IMR-90 (cell line): ENCODE results near the gene SCP2D1. TPM values are rescaled to one million over a fixed set of nuclear protein-coding genes. Genes with fewer than 3 reads are reported as not detected.

ENCODE experiments used
- ATAC-seq: fragments of 200-7000 bp; cut with Tn5 transposase; 2 replicates; pipeline ENCODE4 v1.9.1; 2020; ENCODE audit warnings: low read depth, mild to moderate bottlenecking, moderate library complexity
- BruUV-seq: library from RNA; stranded (reverse); fragments of 400-500 nt; replicated peaks from 2 replicates; lab custom pipeline; 2021; lab: Mats Ljungman, UMichigan
- CTCF ChIA-PET: fragments of 300-600 bp; formaldehyde crosslinking; extraction: SDS; loops from one replicate; lab custom pipeline; 2021; ENCODE audit warnings: antibody characterized with exemption; lab: Yijun Ruan, JAX
- POLR2A ChIA-PET: fragments of 300-600 bp; sonication (Branson Sonifier 250); formaldehyde crosslinking; loops from one replicate; lab custom pipeline; 2022; ENCODE audit warnings: antibody characterized with exemption; ENCODE audit not compliant: unreplicated experiment; lab: Charles Lee
- DNase-seq: peaks from one replicate; pipeline ENCODE4 v3.0.0; 2013
- H2AFZ ChIP-seq: replicated peaks from 2 replicates; pipeline ENCODE3; 2013; ENCODE audit warnings: low read length, mild to moderate bottlenecking; ENCODE audit not compliant: poor library complexity
- H2AK5ac ChIP-seq: 2 replicates; pipeline ENCODE4 v1.6.1; 2013; ENCODE audit warnings: low read depth, low read length, inconsistent platforms
- H2AK9ac ChIP-seq: replicated peaks from 2 replicates; pipeline ENCODE3; 2013; ENCODE audit warnings: mild to moderate bottlenecking, low read depth, low read length, moderate library complexity; ENCODE audit not compliant: poor library complexity
- H2BK120ac ChIP-seq: 2 replicates; pipeline ENCODE4 v1.6.1; 2013; ENCODE audit warnings: low read depth, low read length, inconsistent platforms
- H2BK15ac ChIP-seq: 3 replicates; pipeline ENCODE4 v1.6.1; 2013; ENCODE audit warnings: low read depth, low read length, inconsistent platforms
- H2BK20ac ChIP-seq: 2 replicates; pipeline ENCODE4 v1.6.1; 2013; ENCODE audit warnings: low read depth, mild to moderate bottlenecking, inconsistent platforms, low read length, moderate library complexity
- H2BK5ac ChIP-seq: 2 replicates; pipeline ENCODE4 v1.6.1; 2013; ENCODE audit warnings: mild to moderate bottlenecking, low read depth, low read length, inconsistent platforms; ENCODE audit not compliant: poor library complexity, severe bottlenecking
- H3K14ac ChIP-seq: replicated peaks from 2 replicates; pipeline ENCODE4 v1.6.1; 2013; ENCODE audit warnings: low read depth, low read length, inconsistent platforms
- H3K18ac ChIP-seq: 2 replicates; pipeline ENCODE4 v1.6.1; 2013; ENCODE audit warnings: low read depth, low read length, control low read depth
- H3K23ac ChIP-seq: 2 replicates; pipeline ENCODE4 v1.6.1; 2013; ENCODE audit warnings: low read depth, low read length, inconsistent platforms
- H3K27ac ChIP-seq: 2 replicates; pipeline ENCODE4 v1.5.1; 2013; ENCODE audit warnings: mild to moderate bottlenecking, control low read depth, low read length; ENCODE audit not compliant: insufficient read depth
- H3K27me3 ChIP-seq: 2 replicates; pipeline ENCODE4 v1.6.1; 2013; ENCODE audit warnings: low read length; ENCODE audit not compliant: control insufficient read depth, insufficient read depth
- H3K36me3 ChIP-seq: 2 replicates; pipeline ENCODE4 v1.6.1; 2013; ENCODE audit warnings: low read length, mixed read lengths; ENCODE audit not compliant: control insufficient read depth, insufficient read depth
- H3K4ac ChIP-seq: 2 replicates; pipeline ENCODE4 v1.6.1; 2013; ENCODE audit warnings: low read depth, low read length, inconsistent platforms
- H3K4me1 ChIP-seq: 2 replicates; pipeline ENCODE4 v1.6.1; 2013; ENCODE audit warnings: low read length, mixed read lengths; ENCODE audit not compliant: control insufficient read depth, insufficient read depth
- H3K4me2 ChIP-seq: 2 replicates; pipeline ENCODE4 v1.6.1; 2013; ENCODE audit warnings: low read depth, mild to moderate bottlenecking, control low read depth, low read length, moderate library complexity
- H3K4me3 ChIP-seq: 2 replicates; pipeline ENCODE4 v1.5.1; 2013; ENCODE audit warnings: low read depth, mild to moderate bottlenecking, control low read depth, low read length, moderate library complexity; ENCODE audit not compliant: insufficient read depth
- H3K56ac ChIP-seq: 2 replicates; pipeline ENCODE4 v1.6.1; 2013; ENCODE audit warnings: low read length, inconsistent platforms; ENCODE audit not compliant: insufficient read depth; ENCODE audit errors: extremely low read depth
- H3K79me1 ChIP-seq, 2 experiments: 2 replicates each; pipeline ENCODE4 v1.6.1; 2013; ENCODE audit warnings: low read length in 2 of 2, inconsistent platforms in 1 of 2, low read depth in 1 of 2
- H3K9ac ChIP-seq: 2 replicates; pipeline ENCODE4 v1.6.1; 2013; ENCODE audit warnings: low read depth, low read length, control low read depth
- H3K9me1 ChIP-seq: 2 replicates; pipeline ENCODE4 v1.6.1; 2013; ENCODE audit warnings: low read length, inconsistent platforms; ENCODE audit not compliant: insufficient read depth
- H3K9me3 ChIP-seq: 2 replicates; pipeline ENCODE4 v1.6.1; 2013; ENCODE audit warnings: low read length; ENCODE audit not compliant: control insufficient read depth, insufficient read depth
- H4K20me1 ChIP-seq: 2 replicates; pipeline ENCODE4 v1.6.1; 2013; ENCODE audit warnings: low read length, inconsistent platforms; ENCODE audit not compliant: insufficient read depth
- H4K5ac ChIP-seq: 2 replicates; pipeline ENCODE4 v1.6.1; 2013; ENCODE audit warnings: mild to moderate bottlenecking, low read depth, low read length, control low read depth
- H4K8ac ChIP-seq, 2 experiments: 2 replicates each; pipeline ENCODE4 v1.6.1; 2013; ENCODE audit warnings: low read depth in 2 of 2, low read length in 2 of 2, control low read depth in 1 of 2, inconsistent platforms in 1 of 2
- H4K91ac ChIP-seq: 2 replicates; pipeline ENCODE4 v1.6.1; 2013; ENCODE audit warnings: low read depth, low read length, inconsistent platforms; ENCODE audit not compliant: insufficient read depth
- CEBPB ChIP-seq: IDR thresholded peaks from 2 replicates; pipeline ENCODE4 v1.6.1; 2012; ENCODE audit warnings: low read depth, low read length, improper control_type of control experiment
- RAD21 ChIP-seq: IDR thresholded peaks from 2 replicates; pipeline ENCODE4 v1.6.1; 2012; ENCODE audit warnings: low read length, improper control_type of control experiment
- RFX5 ChIP-seq: IDR thresholded peaks from 2 replicates; pipeline ENCODE4 v1.8.0; 2012; ENCODE audit warnings: low read depth, mild to moderate bottlenecking, low read length, moderate library complexity
- SMC3 ChIP-seq: fragments of 150-350 bp; IDR thresholded peaks from 2 replicates; pipeline ENCODE4 v1.6.1; 2016; ENCODE audit warnings: low read depth, mild to moderate bottlenecking, antibody characterized with exemption, low read length, moderate library complexity
- WGBS, 2 experiments: methylation state at CpG; one replicate each; pipeline versions ENCODE4 v1.1.5 to v1.1.7; 2013; ENCODE audit warnings: missing lambda C conversion rate in 2 of 2; ENCODE audit not compliant: insufficient read length in 1 of 2; ENCODE audit errors: extremely low coverage in 2 of 2; 5-methylcytosine and 5-hydroxymethylcytosine counted together
- dilution Hi-C: fragments of 300-500 bp; cut with HindIII; formaldehyde crosslinking; loops from one replicate; pipeline ENCODE4 v1.14.3; 2018; ENCODE audit warnings: low sequenced_read_pairs; ENCODE audit not compliant: unreplicated experiment
- in situ Hi-C: fragments of 300-500 bp; cut with MboI; formaldehyde crosslinking; loops from 3 replicates; pipeline ENCODE4 v1.14.3; 2019; ENCODE audit warnings: low sequenced_read_pairs, inconsistent platforms, mixed read lengths
- intact Hi-C: fragments of 100-400 bp; cut with micrococcal nuclease; formaldehyde crosslinking; loops from 2 replicates; pipeline ENCODE4 v1.10.0; 2022
- polyA plus RNA-seq, 3 experiments: library from polyadenylated mRNA; depleted of rRNA; stranded (reverse); fragments of >200 nt; gene quantifications; 2 replicates each; pipeline ENCODE4 v1.2.3, GENCODE V29; 2012; ENCODE audit warnings: low replicate concordance in 1 of 3
- total RNA-seq: library from RNA; depleted of rRNA; stranded (reverse); fragments of >200 nt; gene quantifications from 2 replicates; pipeline ENCODE4 v1.2.3, GENCODE V29; 2012

The SCP2D1 gene
- total and polyA plus RNA-seq, 2 of the 4 experiments (the other 2 are of a cell fraction) = not detected

GRCh38 chr20:18780385-18781130 lies 33.0 kb upstream of the SCP2D1 start:
- H3K18ac ChIP-seq = no peak overlapping the region
- no peak overlapping the region for H2BK120ac ChIP-seq
- no CpG with 5 or more reads among the region's 9 CpGs for WGBS, 2 experiments
- no peaks in the 10 kb centered on the region; the same call in 1 of the 2 replicates for H3K27me3 ChIP-seq
- H2BK15ac ChIP-seq = no peak overlapping the region
- intact Hi-C loops (no loop called here), dilution Hi-C loops (no loop called here), in situ Hi-C loops (no loop called here)
- H3K36me3 ChIP-seq = no peaks in the 10 kb centered on the region
- no peak overlapping the region for H2AFZ ChIP-seq
- H4K8ac ChIP-seq = no peak overlapping the region
- no peak for ATAC-seq
- H4K91ac ChIP-seq = no peak overlapping the region
- H3K79me1 ChIP-seq = no peaks in the 10 kb centered on the region
- TF ChIP-seq SMC3 = no peak
- no peak for TF ChIP-seq CEBPB
- TF ChIP-seq RAD21 = no peak
- TF ChIP-seq RFX5 = no peak
- H3K9ac ChIP-seq = no peak overlapping the region
- no peaks in the 10 kb centered on the region for H3K4me1 ChIP-seq
- CTCF ChIA-PET = no interaction called here
- DNase-seq = no peak
- H3K14ac ChIP-seq = no peak overlapping the region
- H2AK9ac ChIP-seq = no peak overlapping the region
- no peak overlapping the region for H3K4ac ChIP-seq
- H3K9me3 ChIP-seq = no peaks in the 10 kb centered on the region
- no peaks in the 10 kb centered on the region for H3K9me1 ChIP-seq
- BruUV-seq = no TSS peak
- H2BK20ac ChIP-seq = no peak overlapping the region
- H3K56ac ChIP-seq = no peak overlapping the region
- H4K5ac ChIP-seq = no peak overlapping the region
- H3K23ac ChIP-seq = no peak overlapping the region
- H3K4me3 ChIP-seq = no peak overlapping the region
- no peak overlapping the region for H3K27ac ChIP-seq
- no peak overlapping the region; the same call in 1 of the 2 replicates for H3K4me2 ChIP-seq
- no peak overlapping the region for H2BK5ac ChIP-seq
- H2AK5ac ChIP-seq = no peak overlapping the region
- POLR2A ChIA-PET = no interaction called here
- no peaks in the 10 kb centered on the region for H4K20me1 ChIP-seq
